K562 (cell line): Measurements from ENCODE around the gene GARIN5B. TPM values are rescaled to one million over a fixed set of nuclear protein-coding genes. Genes with fewer than 3 reads are reported as not detected.

ENCODE experiments used
- CBX5 ChIP-seq: IDR thresholded peaks from 2 replicates; pipeline ENCODE4 v1.6.1; 2014; ENCODE audit warnings: low read depth, borderline replicate concordance
- FOXO4 ChIP-seq: fragments of 450-650 bp; formaldehyde crosslinking; IDR thresholded peaks from 2 replicates; pipeline ENCODE4 v1.4.0; 2020; ENCODE audit warnings: mild to moderate bottlenecking, moderate library complexity
- GMEB1 ChIP-seq: fragments of 250-450 bp; sonication (Bioruptor Pico); IDR thresholded peaks from 2 replicates; pipeline ENCODE4 v1.4.0; 2020; ENCODE audit warnings: mild to moderate bottlenecking
- HIVEP1 ChIP-seq: fragments of 250-450 bp; sonication (Bioruptor Pico); IDR thresholded peaks from 2 replicates; pipeline ENCODE4 v1.4.0; 2020; ENCODE audit warnings: mild to moderate bottlenecking
- HOMEZ ChIP-seq: fragments of 250-450 bp; sonication (Bioruptor Pico); IDR thresholded peaks from 2 replicates; pipeline ENCODE4 v1.4.0; 2020; ENCODE audit warnings: mild to moderate bottlenecking, moderate library complexity
- IFI16 ChIP-seq: fragments of 250-450 bp; sonication (Bioruptor Pico); IDR thresholded peaks from 2 replicates; pipeline ENCODE4 v2.1.2; 2022; ENCODE audit warnings: mild to moderate bottlenecking, inconsistent platforms
- IRF2 ChIP-seq: sonication (generic); formaldehyde crosslinking; IDR thresholded peaks from 2 replicates; pipeline ENCODE4 v1.8.1; 2022; ENCODE audit warnings: mild to moderate bottlenecking, missing genetic modification reagents
- MTA1 ChIP-seq: fragments of 450-650 bp; IDR thresholded peaks from 2 replicates; pipeline ENCODE4 v1.6.1; 2017; ENCODE audit warnings: borderline replicate concordance
- MTF1 ChIP-seq: fragments of 250-450 bp; sonication (Bioruptor Pico); IDR thresholded peaks from 2 replicates; pipeline ENCODE4 v1.9.0; 2021; ENCODE audit warnings: moderate library complexity, mild to moderate bottlenecking, inconsistent platforms, borderline replicate concordance
- NFE2L1 ChIP-seq: fragments of 450-650 bp; IDR thresholded peaks from 2 replicates; pipeline ENCODE4 v1.6.1; 2016; ENCODE audit warnings: missing genetic modification characterization, low read depth, mild to moderate bottlenecking, missing compliant biosample characterization, moderate library complexity, borderline replicate concordance
- PHF8 ChIP-seq: fragments of 200-600 bp; sonication (generic); IDR thresholded peaks from 2 replicates; pipeline ENCODE4 v1.6.1; 2012; ENCODE audit warnings: mixed run types, mild to moderate bottlenecking, inconsistent platforms, low read length, moderate library complexity, borderline replicate concordance
- PHTF2 ChIP-seq: fragments of 250-450 bp; sonication (Bioruptor Pico); IDR thresholded peaks from 2 replicates; pipeline ENCODE4 v1.5.0; 2021; ENCODE audit warnings: mild to moderate bottlenecking
- PRPF4 ChIP-seq: fragments of 200-400 bp; formaldehyde crosslinking; IDR thresholded peaks from one replicate; pipeline ENCODE4 v1.6.1; 2017; ENCODE audit warnings: low read length, low read depth, mild to moderate bottlenecking; ENCODE audit not compliant: insufficient read depth, poor library complexity, severe bottlenecking
- SIRT6 ChIP-seq: IDR thresholded peaks from one replicate; pipeline ENCODE4 v1.6.1; 2012; ENCODE audit warnings: low read depth, mild to moderate bottlenecking, control low read depth, inconsistent platforms, low read length, moderate library complexity
- SOX6 ChIP-seq: fragments of 450-650 bp; IDR thresholded peaks from 2 replicates; pipeline ENCODE4 v1.6.1; 2014; ENCODE audit warnings: mild to moderate bottlenecking
- SP2 ChIP-seq: IDR thresholded peaks from 2 replicates; pipeline ENCODE4 v1.6.1; 2011; ENCODE audit warnings: mild to moderate bottlenecking, low read depth, low read length, moderate library complexity; ENCODE audit not compliant: poor library complexity, severe bottlenecking; ENCODE audit errors: extremely low read depth
- TFAP4 ChIP-seq: sonication (generic); formaldehyde crosslinking; IDR thresholded peaks from 2 replicates; pipeline ENCODE4 v1.8.0; 2022; ENCODE audit warnings: missing genetic modification reagents, mild to moderate bottlenecking, moderate library complexity, borderline replicate concordance
- XRCC4 ChIP-seq: IDR thresholded peaks from one replicate; pipeline ENCODE4 v1.6.1; 2011; ENCODE audit not compliant: insufficient read depth, insufficient read length; ENCODE audit errors: extremely low read depth
- ZFP1 ChIP-seq: fragments of 450-650 bp; formaldehyde crosslinking; IDR thresholded peaks from 2 replicates; pipeline ENCODE4 v1.4.0; 2020; ENCODE audit warnings: mild to moderate bottlenecking, mixed read lengths
- ZNF134 ChIP-seq: fragments of 250-450 bp; sonication (Bioruptor Pico); conservative IDR thresholded peaks from 2 replicates; pipeline ENCODE4 v1.4.0; 2020
- ZNF436 ChIP-seq: fragments of 250-450, 450-650 bp; sonication (Bioruptor Pico); formaldehyde crosslinking; IDR thresholded peaks from 2 replicates; pipeline ENCODE4 v1.7.0; 2020; ENCODE audit warnings: mild to moderate bottlenecking
- ZNF561 ChIP-seq: fragments of 450-650 bp; formaldehyde crosslinking; conservative IDR thresholded peaks from 2 replicates; pipeline ENCODE4 v1.4.0; 2020; ENCODE audit warnings: mild to moderate bottlenecking, moderate library complexity
- ZNF766 ChIP-seq: fragments of 200-800 bp; sonication (Bioruptor generic); conservative IDR thresholded peaks from 2 replicates; pipeline ENCODE4 v1.6.1; 2016; ENCODE audit warnings: missing genetic modification characterization, missing compliant biosample characterization
- polyA plus RNA-seq, 8 experiments: library from polyadenylated mRNA; depleted of rRNA in 4 of 8; stranded (reverse) in 5 of 8; unstranded in 3 of 8; fragments of >200 nt; fragmentation: Nextera tagmentation in 2 of 8; fragmentation: Illumina TruSeq in 1 of 8; extraction: Ambion mirVana in 2 of 8; extraction: Trizol in 1 of 8; gene quantifications; 2 replicates each; pipeline versions ENCODE4 v1.2.1 to v1.2.3, GENCODE V29; 2011 to 2014; ENCODE audit warnings: inconsistent platforms in 1 of 8, missing spikeins in 1 of 8
- total RNA-seq, 7 experiments: library from RNA; depleted of rRNA in 6 of 7; stranded (reverse); fragments of >200 nt in 6 of 7; fragmentation: Illumina TruSeq in 2 of 7; extraction: Trizol in 2 of 7; gene quantifications; 2 replicates each; pipeline versions ENCODE4 v1.2.1 to v1.2.3, GENCODE V29; 2011 to 2021; ENCODE audit warnings: low replicate concordance in 1 of 7

GARIN5B gene
- total and polyA plus RNA-seq, 9 of the 15 experiments (the other 6 are each of a cell fraction or from before 2014, with no cell fraction given), result not detected

- no peak for TF ChIP-seq HOMEZ
- TF ChIP-seq FOXO4, result no peak
- no peak for TF ChIP-seq ZFP1
- TF ChIP-seq TFAP4 (CRISPR knock-in tag), result 0 out of 2 replicates have a peak, but pooled peaks have one; percentile 9
- TF ChIP-seq XRCC4, result no peak
- TF ChIP-seq IFI16 (CRISPR knock-in tag), result no peak
- no peak for TF ChIP-seq HIVEP1 (CRISPR knock-in tag)
- no peak; the same call in 1 of the 2 replicates for TF ChIP-seq PHF8
- no peak for TF ChIP-seq PHTF2 (CRISPR knock-in tag)
- no peak for TF ChIP-seq ZNF134
- no peak for TF ChIP-seq MTA1
- TF ChIP-seq GMEB1 (CRISPR knock-in tag), result no peak
- TF ChIP-seq NFE2L1 (tag), result no peak
- no peak for TF ChIP-seq CBX5
- TF ChIP-seq IRF2 (CRISPR knock-in tag), result no peak
- TF ChIP-seq SIRT6, result no peak
- no peak for TF ChIP-seq PRPF4
- no peak for TF ChIP-seq ZNF766 (CRISPR knock-in tag)
- TF ChIP-seq ZNF436 (CRISPR knock-in tag), result no peak
- no peak for TF ChIP-seq ZNF561 (CRISPR knock-in tag)
- no peak for TF ChIP-seq MTF1 (CRISPR knock-in tag)
- no peak for TF ChIP-seq SOX6
- no peak for TF ChIP-seq SP2
Observed at GRCh38 chr19:55339889-55340783, 22.9 kb downstream of the GARIN5B start (continued).
